ENCODE measurements around the gene NT5C2. TPM values are rescaled to one million over a fixed set of nuclear protein-coding genes. Genes with fewer than 3 reads are reported as not detected.
"Not testable (repeated sequence)": the region's sequence is repeated elsewhere in the genome, so short reads cannot be mapped to it uniquely, and the experiment has no call there.

Gene NT5C2
- total and polyA plus RNA-seq, 10 donors, result 21.7 to 115 (median 89.6) TPM

DNA sequence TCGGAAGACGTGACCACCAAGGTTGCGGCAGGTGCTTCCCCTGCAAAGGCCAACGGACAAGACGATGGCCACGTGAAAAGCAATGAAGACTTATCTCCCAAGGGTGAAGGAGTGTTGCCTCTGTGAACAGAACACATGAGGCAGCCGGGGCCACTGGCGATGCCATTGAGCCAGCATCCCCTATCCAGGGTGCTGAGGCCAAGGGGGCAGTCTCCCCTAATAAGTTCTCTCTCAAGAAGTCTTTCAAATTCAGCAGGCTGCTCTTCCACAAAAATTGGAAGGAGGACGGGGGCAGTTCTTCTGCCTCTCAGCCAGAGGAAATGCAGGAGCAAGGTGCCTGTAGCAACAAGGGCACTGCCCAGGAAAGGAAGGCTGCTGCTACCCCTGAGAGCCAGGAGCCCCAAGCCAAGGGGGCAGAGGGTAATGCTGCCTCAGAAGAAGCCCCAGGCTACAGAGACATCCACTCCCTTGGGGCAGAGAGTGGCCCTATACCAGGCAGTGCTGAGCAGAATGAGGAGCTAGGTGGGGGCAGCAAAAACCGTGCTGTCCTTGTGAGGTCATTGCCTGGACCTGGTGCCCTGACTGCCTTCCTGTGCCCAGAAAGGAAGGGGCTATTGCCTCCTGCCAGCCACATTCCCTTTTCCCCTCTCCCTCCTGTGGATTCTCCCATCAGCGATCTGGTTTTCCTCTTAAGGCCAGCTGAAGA lies 17.3 kb downstream of the NT5C2 start:
- 81 to 86% (median 84%) methylated on average over 11 of the region's 11 CpGs for WGBS, 5 donors
- Histone ChIP-seq H3K36me3 (peaks cover 6 to 97% (median 57%) of the 10 kb centered on the region in 6 donors), H3K4me3 (no peak overlapping the region), H3K27ac (peak overlapping the region in 2 of 8 donors; percentile 28 to 39), H3K9me3 (no peaks in the 10 kb centered on the region), H3K4me1 (peaks cover 7 to 55% (median 33%) of the 10 kb centered on the region in 6 donors), H3K27me3 (replicated peaks in 1 of 7) (no peaks in the 10 kb centered on the region)
- intact Hi-C loops (cut with DNase I; ENCODE audit: low total_unique reads), result no loop called here
- no peak for DNase-seq
- TF ChIP-seq, protein P1, sequence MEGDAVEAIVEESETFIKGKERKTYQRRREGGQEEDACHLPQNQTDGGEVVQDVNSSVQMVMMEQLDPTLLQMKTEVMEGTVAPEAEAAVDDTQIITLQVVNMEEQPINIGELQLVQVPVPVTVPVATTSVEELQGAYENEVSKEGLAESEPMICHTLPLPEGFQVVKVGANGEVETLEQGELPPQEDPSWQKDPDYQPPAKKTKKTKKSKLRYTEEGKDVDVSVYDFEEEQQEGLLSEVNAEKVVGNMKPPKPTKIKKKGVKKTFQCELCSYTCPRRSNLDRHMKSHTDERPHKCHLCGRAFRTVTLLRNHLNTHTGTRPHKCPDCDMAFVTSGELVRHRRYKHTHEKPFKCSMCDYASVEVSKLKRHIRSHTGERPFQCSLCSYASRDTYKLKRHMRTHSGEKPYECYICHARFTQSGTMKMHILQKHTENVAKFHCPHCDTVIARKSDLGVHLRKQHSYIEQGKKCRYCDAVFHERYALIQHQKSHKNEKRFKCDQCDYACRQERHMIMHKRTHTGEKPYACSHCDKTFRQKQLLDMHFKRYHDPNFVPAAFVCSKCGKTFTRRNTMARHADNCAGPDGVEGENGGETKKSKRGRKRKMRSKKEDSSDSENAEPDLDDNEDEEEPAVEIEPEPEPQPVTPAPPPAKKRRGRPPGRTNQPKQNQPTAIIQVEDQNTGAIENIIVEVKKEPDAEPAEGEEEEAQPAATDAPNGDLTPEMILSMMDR (IDR thresholded peaks at IDR 0.05 in 8 of 11, conservative IDR thresholded peaks at IDR 0.05 in 3 of 11), result no peak
- TF ChIP-seq POLR2AphosphoS5 (IDR thresholded peaks at IDR 0.05) (no peak), POLR2A (IDR thresholded peaks at IDR 0.05) (no peak)

DNA sequence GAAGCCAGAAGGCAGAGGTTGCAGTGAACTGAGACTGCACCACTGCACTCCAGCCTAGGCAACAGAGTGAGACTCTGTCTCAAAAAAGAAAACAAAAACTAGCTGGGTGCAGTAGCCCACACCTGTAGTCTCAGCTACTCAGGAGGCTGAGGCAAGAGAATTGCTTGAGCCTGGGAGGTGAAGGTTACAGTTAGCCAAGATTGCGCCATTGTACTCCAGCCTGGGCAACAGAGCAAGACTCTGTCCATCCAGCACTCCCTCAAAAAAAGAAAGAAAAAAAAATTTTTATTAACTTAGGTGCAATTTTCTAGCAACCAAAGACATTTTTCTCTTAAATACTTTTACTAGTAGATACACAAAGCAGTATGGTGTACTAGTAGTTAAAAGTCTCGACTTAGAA lies 18.7 kb downstream of the NT5C2 start:
- H3K4me3 ChIP-seq; intact Hi-C loops (cut with DNase I; ENCODE audit: low total_unique reads); H3K27me3 ChIP-seq (replicated peaks in 1 of 7); H3K27ac ChIP-seq; H3K9me3 ChIP-seq; DNase-seq: not testable (repeated sequence)
- peaks cover 6 to 97% (median 63%) of the 10 kb centered on the region in 6 donors for H3K36me3 ChIP-seq
- 91 to 97% (median 97%) methylated on average over 2 of the region's 2 CpGs for WGBS, 5 donors
- peaks cover 7 to 43% (median 24%) of the 10 kb centered on the region in 6 donors for H3K4me1 ChIP-seq

DNA sequence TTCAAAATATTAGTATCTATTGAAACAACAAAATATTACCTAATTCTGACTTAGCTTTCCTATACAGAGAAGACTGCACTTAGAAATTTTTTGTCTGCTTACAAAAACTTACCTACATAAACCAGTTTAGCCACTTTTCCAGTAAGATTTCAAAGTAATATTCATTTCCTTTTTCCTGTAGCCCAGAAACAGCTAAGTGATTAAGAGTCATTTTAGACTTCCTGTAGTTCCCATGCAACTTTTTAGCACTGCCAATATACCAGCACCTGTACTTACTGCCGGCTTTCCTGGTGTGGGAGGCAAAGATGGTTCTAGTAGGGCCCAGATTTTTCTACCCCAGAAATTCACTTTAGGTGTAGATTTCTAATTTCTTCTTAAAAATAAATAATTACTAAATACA lies 21.8 kb downstream of the NT5C2 start:
- Histone ChIP-seq H3K9me3 (no peaks in the 10 kb centered on the region), H3K4me3 (no peak overlapping the region), H3K27ac (peak overlapping the region in 2 of 8 donors; percentile 26 to 47), H3K4me1 (peaks cover 0 to 28% (median 6%) of the 10 kb centered on the region in 6 donors), H3K36me3 (peaks cover 6 to 98% (median 56%) of the 10 kb centered on the region in 6 donors), H3K27me3 (replicated peaks in 1 of 7) (no peaks in the 10 kb centered on the region)
- WGBS, 5 donors, result 18 to 33% (median 23%) methylated on average over 1 of the region's 1 CpG
- intact Hi-C loops (cut with DNase I; ENCODE audit: low total_unique reads), result no loop called here
- TF ChIP-seq POLR2AphosphoS5 (IDR thresholded peaks at IDR 0.05) (no peak), POLR2A (IDR thresholded peaks at IDR 0.05) (no peak)
- TF ChIP-seq, protein P1 (IDR thresholded peaks at IDR 0.05 in 8 of 11, conservative IDR thresholded peaks at IDR 0.05 in 3 of 11), result no peak
- no peak for DNase-seq

DNA sequence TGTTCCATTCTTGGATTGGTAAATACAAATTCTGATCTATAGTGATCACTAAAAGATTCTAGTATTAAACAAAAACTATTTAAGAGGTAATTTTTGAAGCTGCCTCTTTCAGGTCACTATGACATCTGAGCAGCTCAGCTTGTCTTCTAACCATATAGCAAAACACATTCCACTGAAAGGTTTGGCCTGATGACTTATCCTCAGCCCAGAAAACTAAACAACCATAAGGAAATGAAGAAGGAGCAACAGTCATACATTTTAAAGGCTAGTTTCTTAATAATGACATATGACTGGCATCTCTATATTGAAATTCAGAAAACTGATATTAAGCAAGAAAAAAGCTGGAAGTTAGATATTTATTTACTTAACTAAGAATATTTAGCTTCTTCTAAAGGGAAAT lies 24.6 kb downstream of the NT5C2 start:
- no peaks in the 10 kb centered on the region for H3K27me3 ChIP-seq (replicated peaks in 1 of 7)
- TF ChIP-seq POLR2A (IDR thresholded peaks at IDR 0.05), result no peak
- TF ChIP-seq POLR2AphosphoS5 (IDR thresholded peaks at IDR 0.05), result no peak
- TF ChIP-seq, protein P1 (IDR thresholded peaks at IDR 0.05 in 8 of 11, conservative IDR thresholded peaks at IDR 0.05 in 3 of 11), result no peak
- H3K36me3 ChIP-seq, result peaks cover 0 to 98% (median 48%) of the 10 kb centered on the region in 6 donors
- no peak overlapping the region for H3K4me3 ChIP-seq
- DNase-seq, result no peak
- peaks cover 0 to 18% (median 4%) of the 10 kb centered on the region in 6 donors for H3K4me1 ChIP-seq
- H3K27ac ChIP-seq, result peak overlapping the region in 1 of 8 donors; percentile 9
- peaks cover 0 to 8% (median 6%) of the 10 kb centered on the region in 8 donors for H3K9me3 ChIP-seq
- intact Hi-C loops (cut with DNase I; ENCODE audit: low total_unique reads), result no loop called here
